ENCODE results near the gene ALG2. TPM values are rescaled to one million over a fixed set of nuclear protein-coding genes. Genes with fewer than 3 reads are reported as not detected.

Gene ALG2
- total and polyA plus RNA-seq, 2 of the 13 experiments (the other 11 are each of a cell fraction or from before 2014, with no cell fraction given), result 46.2 to 49.0 TPM

DNA sequence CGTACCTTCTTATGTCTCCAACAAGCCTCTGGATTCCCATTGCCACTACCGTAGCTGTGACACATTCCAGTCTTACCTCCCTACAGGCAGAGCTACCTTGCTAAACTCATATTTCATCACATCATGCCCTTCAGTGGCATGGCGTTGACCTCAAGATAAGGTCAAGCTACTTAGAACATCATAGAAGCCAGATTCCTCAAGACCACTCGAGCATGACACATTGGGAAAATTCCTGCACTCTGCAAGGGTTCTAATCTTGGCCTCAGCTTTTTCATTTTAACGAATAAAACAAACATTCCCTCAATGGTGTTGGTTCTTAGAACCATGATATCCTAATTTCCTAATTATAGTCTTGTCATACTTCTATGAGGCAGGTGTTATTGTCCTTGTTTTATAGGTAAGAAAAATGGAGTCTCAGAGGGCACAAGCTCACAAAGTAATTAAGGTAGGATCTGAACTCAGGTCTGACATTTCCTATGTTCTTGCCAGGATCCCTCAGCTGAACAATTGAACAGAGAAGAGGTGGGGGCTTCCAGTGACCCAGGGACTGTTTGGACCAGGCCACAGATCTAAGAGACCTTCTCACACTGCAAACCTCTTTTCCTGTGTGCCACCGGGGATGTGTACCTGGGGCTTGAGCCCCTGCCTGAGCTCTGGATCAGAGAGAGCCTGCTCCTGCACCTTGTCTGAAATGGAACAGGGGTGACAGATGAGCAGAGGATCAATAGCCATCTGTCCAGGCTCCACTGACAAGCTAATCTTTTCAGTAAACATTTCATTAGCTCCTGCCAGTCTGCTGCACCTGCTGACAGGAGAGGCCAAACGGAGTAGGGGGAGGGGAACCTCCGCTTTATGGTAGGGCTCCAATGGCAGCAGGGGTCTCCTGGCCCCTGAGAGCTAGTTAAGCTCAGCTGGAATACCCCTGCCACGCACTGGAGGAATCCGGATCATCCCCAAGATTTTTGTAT lies 49.3 kb downstream of the ALG2 start (continued):
- TF ChIP-seq, protein P1, sequence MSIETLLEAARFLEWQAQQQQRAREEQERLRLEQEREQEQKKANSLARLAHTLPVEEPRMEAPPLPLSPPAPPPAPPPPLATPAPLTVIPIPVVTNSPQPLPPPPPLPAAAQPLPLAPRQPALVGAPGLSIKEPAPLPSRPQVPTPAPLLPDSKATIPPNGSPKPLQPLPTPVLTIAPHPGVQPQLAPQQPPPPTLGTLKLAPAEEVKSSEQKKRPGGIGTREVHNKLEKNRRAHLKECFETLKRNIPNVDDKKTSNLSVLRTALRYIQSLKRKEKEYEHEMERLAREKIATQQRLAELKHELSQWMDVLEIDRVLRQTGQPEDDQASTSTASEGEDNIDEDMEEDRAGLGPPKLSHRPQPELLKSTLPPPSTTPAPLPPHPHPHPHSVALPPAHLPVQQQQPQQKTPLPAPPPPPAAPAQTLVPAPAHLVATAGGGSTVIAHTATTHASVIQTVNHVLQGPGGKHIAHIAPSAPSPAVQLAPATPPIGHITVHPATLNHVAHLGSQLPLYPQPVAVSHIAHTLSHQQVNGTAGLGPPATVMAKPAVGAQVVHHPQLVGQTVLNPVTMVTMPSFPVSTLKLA (IDR thresholded peaks at IDR 0.05), result no peak
- TF ChIP-seq MED13 (CRISPR knock-in tag; IDR thresholded peaks at IDR 0.05), result no peak
- TF ChIP-seq, protein P2, sequence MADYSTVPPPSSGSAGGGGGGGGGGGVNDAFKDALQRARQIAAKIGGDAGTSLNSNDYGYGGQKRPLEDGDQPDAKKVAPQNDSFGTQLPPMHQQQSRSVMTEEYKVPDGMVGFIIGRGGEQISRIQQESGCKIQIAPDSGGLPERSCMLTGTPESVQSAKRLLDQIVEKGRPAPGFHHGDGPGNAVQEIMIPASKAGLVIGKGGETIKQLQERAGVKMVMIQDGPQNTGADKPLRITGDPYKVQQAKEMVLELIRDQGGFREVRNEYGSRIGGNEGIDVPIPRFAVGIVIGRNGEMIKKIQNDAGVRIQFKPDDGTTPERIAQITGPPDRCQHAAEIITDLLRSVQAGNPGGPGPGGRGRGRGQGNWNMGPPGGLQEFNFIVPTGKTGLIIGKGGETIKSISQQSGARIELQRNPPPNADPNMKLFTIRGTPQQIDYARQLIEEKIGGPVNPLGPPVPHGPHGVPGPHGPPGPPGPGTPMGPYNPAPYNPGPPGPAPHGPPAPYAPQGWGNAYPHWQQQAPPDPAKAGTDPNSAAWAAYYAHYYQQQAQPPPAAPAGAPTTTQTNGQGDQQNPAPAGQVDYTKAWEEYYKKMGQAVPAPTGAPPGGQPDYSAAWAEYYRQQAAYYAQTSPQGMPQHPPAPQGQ (CRISPR knock-in tag; IDR thresholded peaks at IDR 0.05; ENCODE audit: borderline replicate concordance), result no peak
- peak; percentile 52; the same call in 1 of the 2 replicates for TF ChIP-seq SIX4 (CRISPR knock-in tag; IDR thresholded peaks at IDR 0.05)
- TF ChIP-seq, protein P3, sequence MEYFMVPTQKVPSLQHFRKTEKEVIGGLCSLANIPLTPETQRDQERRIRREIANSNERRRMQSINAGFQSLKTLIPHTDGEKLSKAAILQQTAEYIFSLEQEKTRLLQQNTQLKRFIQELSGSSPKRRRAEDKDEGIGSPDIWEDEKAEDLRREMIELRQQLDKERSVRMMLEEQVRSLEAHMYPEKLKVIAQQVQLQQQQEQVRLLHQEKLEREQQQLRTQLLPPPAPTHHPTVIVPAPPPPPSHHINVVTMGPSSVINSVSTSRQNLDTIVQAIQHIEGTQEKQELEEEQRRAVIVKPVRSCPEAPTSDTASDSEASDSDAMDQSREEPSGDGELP (IDR thresholded peaks at IDR 0.05; ENCODE audit: borderline replicate concordance, low read depth), result peak; percentile 87
- TF ChIP-seq ZNF570 (CRISPR knock-in tag; IDR thresholded peaks at IDR 0.05; ENCODE audit: borderline replicate concordance), result no peak
- TF ChIP-seq, protein P4, sequence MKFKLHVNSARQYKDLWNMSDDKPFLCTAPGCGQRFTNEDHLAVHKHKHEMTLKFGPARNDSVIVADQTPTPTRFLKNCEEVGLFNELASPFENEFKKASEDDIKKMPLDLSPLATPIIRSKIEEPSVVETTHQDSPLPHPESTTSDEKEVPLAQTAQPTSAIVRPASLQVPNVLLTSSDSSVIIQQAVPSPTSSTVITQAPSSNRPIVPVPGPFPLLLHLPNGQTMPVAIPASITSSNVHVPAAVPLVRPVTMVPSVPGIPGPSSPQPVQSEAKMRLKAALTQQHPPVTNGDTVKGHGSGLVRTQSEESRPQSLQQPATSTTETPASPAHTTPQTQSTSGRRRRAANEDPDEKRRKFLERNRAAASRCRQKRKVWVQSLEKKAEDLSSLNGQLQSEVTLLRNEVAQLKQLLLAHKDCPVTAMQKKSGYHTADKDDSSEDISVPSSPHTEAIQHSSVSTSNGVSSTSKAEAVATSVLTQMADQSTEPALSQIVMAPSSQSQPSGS (CRISPR knock-in tag; IDR thresholded peaks at IDR 0.05), result peak; percentile 54; the same call in 1 of the 2 replicates
- peak; percentile 95 for TF ChIP-seq ZMYM3 (CRISPR knock-in tag; IDR thresholded peaks at IDR 0.05)
- TF ChIP-seq ZNF12 (CRISPR knock-in tag; IDR thresholded peaks at IDR 0.05), result no peak
- TF ChIP-seq SALL1 (CRISPR knock-in tag; IDR thresholded peaks at IDR 0.05), result peak; percentile 94
- peak; percentile 92; the same call in 1 of the 2 replicates for TF ChIP-seq SNAI1 (CRISPR knock-in tag; IDR thresholded peaks at IDR 0.05; ENCODE audit: borderline replicate concordance)
- no peak for TF ChIP-seq MZF1 (CRISPR knock-in tag; IDR thresholded peaks at IDR 0.05; ENCODE audit: borderline replicate concordance)
- no peak for TF ChIP-seq YY1 (IDR thresholded peaks at IDR 0.05; ENCODE audit: insufficient read depth, insufficient replicate concordance, low read depth, low read length)
- TF ChIP-seq, protein P5, sequence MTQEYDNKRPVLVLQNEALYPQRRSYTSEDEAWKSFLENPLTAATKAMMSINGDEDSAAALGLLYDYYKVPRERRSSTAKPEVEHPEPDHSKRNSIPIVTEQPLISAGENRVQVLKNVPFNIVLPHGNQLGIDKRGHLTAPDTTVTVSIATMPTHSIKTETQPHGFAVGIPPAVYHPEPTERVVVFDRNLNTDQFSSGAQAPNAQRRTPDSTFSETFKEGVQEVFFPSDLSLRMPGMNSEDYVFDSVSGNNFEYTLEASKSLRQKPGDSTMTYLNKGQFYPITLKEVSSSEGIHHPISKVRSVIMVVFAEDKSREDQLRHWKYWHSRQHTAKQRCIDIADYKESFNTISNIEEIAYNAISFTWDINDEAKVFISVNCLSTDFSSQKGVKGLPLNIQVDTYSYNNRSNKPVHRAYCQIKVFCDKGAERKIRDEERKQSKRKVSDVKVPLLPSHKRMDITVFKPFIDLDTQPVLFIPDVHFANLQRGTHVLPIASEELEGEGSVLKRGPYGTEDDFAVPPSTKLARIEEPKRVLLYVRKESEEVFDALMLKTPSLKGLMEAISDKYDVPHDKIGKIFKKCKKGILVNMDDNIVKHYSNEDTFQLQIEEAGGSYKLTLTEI (CRISPR knock-in tag; conservative IDR thresholded peaks at IDR 0.05), result no peak
- no peak for TF ChIP-seq ZNF547 (CRISPR knock-in tag; IDR thresholded peaks at IDR 0.05)
- TF ChIP-seq, protein P6, sequence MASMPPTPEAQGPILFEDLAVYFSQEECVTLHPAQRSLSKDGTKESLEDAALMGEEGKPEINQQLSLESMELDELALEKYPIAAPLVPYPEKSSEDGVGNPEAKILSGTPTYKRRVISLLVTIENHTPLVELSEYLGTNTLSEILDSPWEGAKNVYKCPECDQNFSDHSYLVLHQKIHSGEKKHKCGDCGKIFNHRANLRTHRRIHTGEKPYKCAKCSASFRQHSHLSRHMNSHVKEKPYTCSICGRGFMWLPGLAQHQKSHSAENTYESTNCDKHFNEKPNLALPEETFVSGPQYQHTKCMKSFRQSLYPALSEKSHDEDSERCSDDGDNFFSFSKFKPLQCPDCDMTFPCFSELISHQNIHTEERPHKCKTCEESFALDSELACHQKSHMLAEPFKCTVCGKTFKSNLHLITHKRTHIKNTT (CRISPR knock-in tag; IDR thresholded peaks at IDR 0.05), result no peak
- no peak for TF ChIP-seq ZNF496 (CRISPR knock-in tag; IDR thresholded peaks at IDR 0.05; ENCODE audit: insufficient replicate concordance)
- TF ChIP-seq IRF2 (CRISPR knock-in tag; IDR thresholded peaks at IDR 0.05), result peak; percentile 66

Measured in HepG2 (cell line).